H9 (cell line): ENCODE results near the gene DPYSL3. TPM values are rescaled to one million over a fixed set of nuclear protein-coding genes. Genes with fewer than 3 reads are reported as not detected.
A peak's percentile ranks its signal among the peaks of the same experiment; 100 is the strongest.

Experiments
- DNase-seq: peaks from one replicate; pipeline ENCODE4 v3.0.0-alpha.2; 2017
- H2AFZ ChIP-seq: one replicate; pipeline ENCODE4 v1.6.1; 2013; ENCODE audit warnings: mild to moderate bottlenecking, low read length, control low read depth, moderate library complexity
- H2AK5ac ChIP-seq: 2 replicates; pipeline ENCODE4 v1.6.1; 2013; ENCODE audit warnings: low read length, control low read depth, mixed read lengths; ENCODE audit not compliant: insufficient read length
- H2BK120ac ChIP-seq: one replicate; pipeline ENCODE4 v1.6.1; 2013; ENCODE audit warnings: low read depth, mild to moderate bottlenecking, low read length, control low read depth, inconsistent platforms; ENCODE audit not compliant: poor library complexity, severe bottlenecking
- H2BK12ac ChIP-seq: 2 replicates; pipeline ENCODE4 v1.6.1; 2013; ENCODE audit warnings: low read length, control low read depth, mixed read lengths, low read depth; ENCODE audit not compliant: insufficient read length
- H2BK15ac ChIP-seq: 2 replicates; pipeline ENCODE4 v1.6.1; 2013; ENCODE audit warnings: low read depth, low read length, control low read depth
- H2BK20ac ChIP-seq: one replicate; pipeline ENCODE4 v1.6.1; 2013; ENCODE audit warnings: low read depth, mild to moderate bottlenecking, low read length, control low read depth, inconsistent platforms; ENCODE audit not compliant: poor library complexity, severe bottlenecking
- H2BK5ac ChIP-seq: 2 replicates; pipeline ENCODE4 v1.6.1; 2013; ENCODE audit warnings: low read length, control low read depth, mixed read lengths; ENCODE audit not compliant: insufficient read length
- H3K14ac ChIP-seq: 2 replicates; pipeline ENCODE4 v1.6.1; 2013; ENCODE audit warnings: low read length, control low read depth; ENCODE audit not compliant: insufficient read depth
- H3K18ac ChIP-seq: 2 replicates; pipeline ENCODE4 v1.6.1; 2013; ENCODE audit warnings: low read depth, mild to moderate bottlenecking, mixed read lengths, low read length, control low read depth; ENCODE audit not compliant: insufficient read length
- H3K23ac ChIP-seq: 2 replicates; pipeline ENCODE4 v1.6.1; 2013; ENCODE audit warnings: low read length, control low read depth, mixed read lengths, low read depth; ENCODE audit not compliant: insufficient read length
- H3K23me2 ChIP-seq: 2 replicates; pipeline ENCODE4 v1.6.1; 2013; ENCODE audit warnings: low read depth, mild to moderate bottlenecking, mixed read lengths, low read length, control low read depth; ENCODE audit not compliant: insufficient read length, poor library complexity, severe bottlenecking
- H3K27ac ChIP-seq: 2 replicates; pipeline ENCODE4 v1.5.1; 2013; ENCODE audit warnings: low read length, control low read depth, mixed read lengths, low read depth; ENCODE audit not compliant: insufficient read length
- H3K27me3 ChIP-seq: 2 replicates; pipeline ENCODE4 v1.6.1; 2013; ENCODE audit warnings: low read length, control low read depth, inconsistent platforms; ENCODE audit not compliant: insufficient read depth
- H3K4ac ChIP-seq: 2 replicates; pipeline ENCODE4 v1.6.1; 2013; ENCODE audit warnings: low read depth, mild to moderate bottlenecking, control low read depth, inconsistent platforms, low read length, moderate library complexity
- H3K4me1 ChIP-seq: 2 replicates; pipeline ENCODE4 v1.6.1; 2013; ENCODE audit warnings: low read length, control low read depth, inconsistent platforms; ENCODE audit not compliant: insufficient read depth
- H3K4me2 ChIP-seq: 2 replicates; pipeline ENCODE4 v1.6.1; 2013; ENCODE audit warnings: low read length, control low read depth, mixed read lengths; ENCODE audit not compliant: insufficient read length, insufficient read depth
- H3K56ac ChIP-seq: 2 replicates; pipeline ENCODE4 v1.6.1; 2013; ENCODE audit warnings: low read depth, mild to moderate bottlenecking, mixed read lengths, low read length, control low read depth; ENCODE audit not compliant: insufficient read length
- H3K79me1 ChIP-seq: 2 replicates; pipeline ENCODE4 v1.6.1; 2013; ENCODE audit warnings: low read depth, mild to moderate bottlenecking, moderate library complexity, low read length, control low read depth, inconsistent platforms; ENCODE audit not compliant: insufficient read depth, poor library complexity, severe bottlenecking
- H3K79me2 ChIP-seq: 2 replicates; pipeline ENCODE4 v1.6.1; 2013; ENCODE audit warnings: low read length, control low read depth, inconsistent platforms; ENCODE audit not compliant: insufficient read depth
- H3K9ac ChIP-seq: 2 replicates; pipeline ENCODE4 v1.6.1; 2013; ENCODE audit warnings: low read length, control low read depth, mixed read lengths; ENCODE audit not compliant: insufficient read length; ENCODE audit errors: extremely low read depth
- H3K9me3 ChIP-seq: one replicate; pipeline ENCODE4 v1.6.1; 2013; ENCODE audit warnings: low read depth, low read length, inconsistent platforms; ENCODE audit not compliant: control insufficient read depth
- H3T11ph ChIP-seq: one replicate; pipeline ENCODE4 v1.6.1; 2013; ENCODE audit warnings: mild to moderate bottlenecking, low read length, control low read depth, inconsistent platforms
- H4K20me1 ChIP-seq: one replicate; pipeline ENCODE4 v1.6.1; 2013; ENCODE audit not compliant: control insufficient read depth, insufficient read length, insufficient read depth
- H4K5ac ChIP-seq: 2 replicates; pipeline ENCODE4 v1.6.1; 2013; ENCODE audit warnings: low read depth, mild to moderate bottlenecking, mixed read lengths, low read length, control low read depth; ENCODE audit not compliant: insufficient read length
- H4K8ac ChIP-seq: replicated peaks from 2 replicates; pipeline ENCODE4 v1.6.1; 2013; ENCODE audit warnings: low read length, control low read depth, mixed read lengths, low read depth; ENCODE audit not compliant: insufficient read length
- H4K91ac ChIP-seq: 2 replicates; pipeline ENCODE4 v1.6.1; 2013; ENCODE audit warnings: low read depth, mild to moderate bottlenecking, moderate library complexity, mixed read lengths, low read length, control low read depth; ENCODE audit not compliant: insufficient read length
- H3K27ac Mint-ChIP-seq, 3 experiments: 2 replicates in 2 of 3; 3 replicates in 1 of 3; pipeline ENCODE4 v1.8.0; 2020 to 2021; ENCODE audit warnings: mixed read lengths in 3 of 3, mild to moderate bottlenecking in 1 of 3, moderate library complexity in 1 of 3
- H3K27me3 Mint-ChIP-seq: 2 replicates; pipeline ENCODE4 v1.8.0; 2021; ENCODE audit warnings: low read depth, mild to moderate bottlenecking, moderate library complexity, mixed read lengths
- H3K36me3 Mint-ChIP-seq, 3 experiments: 2 replicates in 2 of 3; 3 replicates in 1 of 3; pipeline ENCODE4 v1.8.0; 2020 to 2021; ENCODE audit warnings: low read depth in 3 of 3, mixed read lengths in 3 of 3; ENCODE audit not compliant: insufficient read depth in 1 of 3
- H3K4me1 Mint-ChIP-seq, 2 experiments: 2 replicates each; pipeline ENCODE4 v1.8.0; 2020; ENCODE audit warnings: mixed read lengths in 2 of 2
- H3K4me3 Mint-ChIP-seq, 2 experiments: 2 replicates in 1 of 2; 3 replicates in 1 of 2; pipeline ENCODE4 v1.8.0; 2020 to 2021; ENCODE audit warnings: mild to moderate bottlenecking in 2 of 2, mixed read lengths in 2 of 2, moderate library complexity in 1 of 2
- H3K9me3 Mint-ChIP-seq, 2 experiments: 2 replicates in 1 of 2; 3 replicates in 1 of 2; pipeline ENCODE4 v1.8.0; 2020; ENCODE audit warnings: mild to moderate bottlenecking in 2 of 2, mixed read lengths in 2 of 2, moderate library complexity in 1 of 2
- WGBS: extraction: QIAGEN DNeasy Blood & Tissue Kit; methylation state at CpG from one replicate; pipeline ENCODE4 v1.1.7; 2013; ENCODE audit warnings: missing lambda C conversion rate, low lambda C conversion rate, mixed read lengths; ENCODE audit not compliant: insufficient read length; ENCODE audit errors: extremely low coverage; 5-methylcytosine and 5-hydroxymethylcytosine counted together
- total RNA-seq: library from RNA; stranded (reverse); gene quantifications from 2 replicates; pipeline ENCODE4 v1.2.1, GENCODE V29; 2021
- TF ChIP-seq, protein P1 (sequence below): fragments of 200-600 bp; sonication (generic); conservative IDR thresholded peaks from 3 replicates; pipeline ENCODE4 v1.8.0; 2021; ENCODE audit warnings: antibody characterized with exemption, mild to moderate bottlenecking

DPYSL3 gene
- total RNA-seq, 1 experiment from 2014 or later: 515 TPM

DNA sequence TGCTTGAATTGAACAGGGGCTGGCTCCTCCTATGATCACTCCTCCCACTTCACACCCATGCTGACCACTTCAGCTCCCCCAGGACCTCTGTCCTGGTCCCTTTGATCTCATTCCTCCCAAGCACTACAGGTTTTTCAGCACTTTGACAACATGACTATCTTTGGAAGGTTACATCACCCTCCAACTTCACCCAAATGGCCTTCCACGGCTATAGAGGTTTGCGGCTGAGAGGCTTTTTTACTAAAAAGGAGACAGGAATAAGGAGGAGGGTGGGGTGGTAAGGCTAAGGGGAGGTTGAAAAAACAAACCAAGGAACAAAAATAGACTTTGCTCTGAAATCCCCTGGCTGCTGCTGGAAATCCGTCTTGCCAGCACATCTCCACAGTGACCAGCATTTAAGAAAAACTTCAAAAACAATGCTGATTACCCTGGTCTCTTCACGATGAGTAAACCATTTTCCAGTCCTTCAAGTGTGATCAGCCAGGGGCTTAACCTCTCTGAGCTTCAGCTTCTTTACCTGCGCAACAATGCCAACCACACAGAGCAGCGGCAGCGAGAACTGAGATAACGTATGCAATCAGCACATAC lies 102.7 kb downstream of the DPYSL3 start:
- Histone ChIP-seq H3K18ac (no peak overlapping the region), H3K79me1 (no peaks in the 10 kb centered on the region), H3K4me1 (no peaks in the 10 kb centered on the region), H3K23ac (no peak overlapping the region), H2BK15ac (no peak overlapping the region), H3K4ac (no peak overlapping the region), H4K20me1 (no peaks in the 10 kb centered on the region), H4K91ac (no peak overlapping the region), H2BK120ac (no peak overlapping the region), H3K23me2 (no peaks in the 10 kb centered on the region), H3K9ac (no peak overlapping the region), H3K27me3 (no peaks in the 10 kb centered on the region), H2BK20ac (no peak overlapping the region), H3K14ac (no peak overlapping the region), H3K79me2 (no peaks in the 10 kb centered on the region), H2BK5ac (no peak overlapping the region), H4K5ac (no peak overlapping the region), H4K8ac (no peak overlapping the region), H3K9me3 (no peaks in the 10 kb centered on the region), H2BK12ac (no peak overlapping the region), H3T11ph (no peak overlapping the region), H2AFZ (no peak overlapping the region), H3K56ac (no peak overlapping the region), H3K4me2 (no peak overlapping the region), H3K27ac (no peak overlapping the region), H2AK5ac (no peak overlapping the region)
- TF ChIP-seq, protein P1, sequence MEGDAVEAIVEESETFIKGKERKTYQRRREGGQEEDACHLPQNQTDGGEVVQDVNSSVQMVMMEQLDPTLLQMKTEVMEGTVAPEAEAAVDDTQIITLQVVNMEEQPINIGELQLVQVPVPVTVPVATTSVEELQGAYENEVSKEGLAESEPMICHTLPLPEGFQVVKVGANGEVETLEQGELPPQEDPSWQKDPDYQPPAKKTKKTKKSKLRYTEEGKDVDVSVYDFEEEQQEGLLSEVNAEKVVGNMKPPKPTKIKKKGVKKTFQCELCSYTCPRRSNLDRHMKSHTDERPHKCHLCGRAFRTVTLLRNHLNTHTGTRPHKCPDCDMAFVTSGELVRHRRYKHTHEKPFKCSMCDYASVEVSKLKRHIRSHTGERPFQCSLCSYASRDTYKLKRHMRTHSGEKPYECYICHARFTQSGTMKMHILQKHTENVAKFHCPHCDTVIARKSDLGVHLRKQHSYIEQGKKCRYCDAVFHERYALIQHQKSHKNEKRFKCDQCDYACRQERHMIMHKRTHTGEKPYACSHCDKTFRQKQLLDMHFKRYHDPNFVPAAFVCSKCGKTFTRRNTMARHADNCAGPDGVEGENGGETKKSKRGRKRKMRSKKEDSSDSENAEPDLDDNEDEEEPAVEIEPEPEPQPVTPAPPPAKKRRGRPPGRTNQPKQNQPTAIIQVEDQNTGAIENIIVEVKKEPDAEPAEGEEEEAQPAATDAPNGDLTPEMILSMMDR: no peak
- no peak for DNase-seq
- Mint-ChIP-seq H3K36me3 (peaks cover 79 to 97% (median 96%) of the 10 kb centered on the region in 3 experiments), H3K4me3 (no peak overlapping the region), H3K4me1 (no peaks in the 10 kb centered on the region), H3K27me3 (no peaks in the 10 kb centered on the region), H3K27ac (peak overlapping the region; percentile 65 to 80 (median 76); a peak in 4 of 7 replicates), H3K9me3 (no peaks in the 10 kb centered on the region)
- WGBS: no CpG with 5 or more reads among the region's 8 CpGs
